ENCODE measurements around the gene CLIC6.

Gene CLIC6

DNA sequence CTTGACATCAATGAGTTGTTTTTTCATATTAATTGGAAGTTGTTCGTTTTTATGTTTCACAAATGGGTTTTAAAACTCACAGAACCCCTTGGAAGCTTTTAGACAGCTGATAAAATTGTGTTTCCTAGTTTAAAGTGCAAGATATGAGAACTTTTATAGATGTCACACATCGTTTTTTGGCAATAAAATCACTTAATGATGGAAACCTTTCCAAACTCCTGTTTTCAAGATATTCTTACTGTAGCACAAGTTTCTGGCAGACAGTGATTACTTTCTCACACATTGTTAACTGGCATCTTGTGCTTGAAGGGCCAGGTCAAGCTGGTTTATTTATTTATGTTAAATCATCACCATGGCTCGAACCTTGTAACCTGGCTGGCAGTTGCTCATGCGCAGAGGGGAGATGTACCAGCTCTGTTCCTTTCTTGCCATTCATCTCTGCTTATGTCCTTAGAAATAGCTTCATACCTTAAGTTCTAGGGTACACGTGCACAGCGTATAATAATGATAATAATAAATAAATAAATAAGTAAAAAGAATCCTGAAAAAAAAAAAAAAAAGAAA, 43.7 kb upstream of the CLIC6 start:
- TF ChIP-seq CEBPB (IDR thresholded peaks at IDR 0.05) (no peak), EP300 (IDR thresholded peaks at IDR 0.05; ENCODE audit: borderline replicate concordance) (no peak), CREB1 (IDR thresholded peaks at IDR 0.05; ENCODE audit: low read depth) (no peak), TCF12 (IDR thresholded peaks at IDR 0.05; ENCODE audit: low read depth) (no peak), YY1 (IDR thresholded peaks at IDR 0.05; ENCODE audit: low read depth) (no peak), TEAD4 (IDR thresholded peaks at IDR 0.05) (no peak), EGR1 (IDR thresholded peaks at IDR 0.05) (no peak), ZBTB7A (IDR thresholded peaks at IDR 0.05; ENCODE audit: low read depth) (no peak), TAF1 (IDR thresholded peaks at IDR 0.05; ENCODE audit: low read depth) (no peak), RAD21 (IDR thresholded peaks at IDR 0.05; ENCODE audit: low read depth) (no peak), NFIC (IDR thresholded peaks at IDR 0.05) (no peak), FOXM1 (IDR thresholded peaks at IDR 0.05; ENCODE audit: borderline replicate concordance, low read depth) (no peak)
- TF ChIP-seq, protein P1, sequence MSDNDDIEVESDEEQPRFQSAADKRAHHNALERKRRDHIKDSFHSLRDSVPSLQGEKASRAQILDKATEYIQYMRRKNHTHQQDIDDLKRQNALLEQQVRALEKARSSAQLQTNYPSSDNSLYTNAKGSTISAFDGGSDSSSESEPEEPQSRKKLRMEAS (IDR thresholded peaks at IDR 0.05), result no peak
- TF ChIP-seq, protein P2, sequence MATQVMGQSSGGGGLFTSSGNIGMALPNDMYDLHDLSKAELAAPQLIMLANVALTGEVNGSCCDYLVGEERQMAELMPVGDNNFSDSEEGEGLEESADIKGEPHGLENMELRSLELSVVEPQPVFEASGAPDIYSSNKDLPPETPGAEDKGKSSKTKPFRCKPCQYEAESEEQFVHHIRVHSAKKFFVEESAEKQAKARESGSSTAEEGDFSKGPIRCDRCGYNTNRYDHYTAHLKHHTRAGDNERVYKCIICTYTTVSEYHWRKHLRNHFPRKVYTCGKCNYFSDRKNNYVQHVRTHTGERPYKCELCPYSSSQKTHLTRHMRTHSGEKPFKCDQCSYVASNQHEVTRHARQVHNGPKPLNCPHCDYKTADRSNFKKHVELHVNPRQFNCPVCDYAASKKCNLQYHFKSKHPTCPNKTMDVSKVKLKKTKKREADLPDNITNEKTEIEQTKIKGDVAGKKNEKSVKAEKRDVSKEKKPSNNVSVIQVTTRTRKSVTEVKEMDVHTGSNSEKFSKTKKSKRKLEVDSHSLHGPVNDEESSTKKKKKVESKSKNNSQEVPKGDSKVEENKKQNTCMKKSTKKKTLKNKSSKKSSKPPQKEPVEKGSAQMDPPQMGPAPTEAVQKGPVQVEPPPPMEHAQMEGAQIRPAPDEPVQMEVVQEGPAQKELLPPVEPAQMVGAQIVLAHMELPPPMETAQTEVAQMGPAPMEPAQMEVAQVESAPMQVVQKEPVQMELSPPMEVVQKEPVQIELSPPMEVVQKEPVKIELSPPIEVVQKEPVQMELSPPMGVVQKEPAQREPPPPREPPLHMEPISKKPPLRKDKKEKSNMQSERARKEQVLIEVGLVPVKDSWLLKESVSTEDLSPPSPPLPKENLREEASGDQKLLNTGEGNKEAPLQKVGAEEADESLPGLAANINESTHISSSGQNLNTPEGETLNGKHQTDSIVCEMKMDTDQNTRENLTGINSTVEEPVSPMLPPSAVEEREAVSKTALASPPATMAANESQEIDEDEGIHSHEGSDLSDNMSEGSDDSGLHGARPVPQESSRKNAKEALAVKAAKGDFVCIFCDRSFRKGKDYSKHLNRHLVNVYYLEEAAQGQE (IDR thresholded peaks at IDR 0.05; ENCODE audit: low read depth), result no peak
- TF ChIP-seq, protein P3, sequence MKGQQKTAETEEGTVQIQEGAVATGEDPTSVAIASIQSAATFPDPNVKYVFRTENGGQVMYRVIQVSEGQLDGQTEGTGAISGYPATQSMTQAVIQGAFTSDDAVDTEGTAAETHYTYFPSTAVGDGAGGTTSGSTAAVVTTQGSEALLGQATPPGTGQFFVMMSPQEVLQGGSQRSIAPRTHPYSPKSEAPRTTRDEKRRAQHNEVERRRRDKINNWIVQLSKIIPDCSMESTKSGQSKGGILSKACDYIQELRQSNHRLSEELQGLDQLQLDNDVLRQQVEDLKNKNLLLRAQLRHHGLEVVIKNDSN (IDR thresholded peaks at IDR 0.05), result no peak

DNA sequence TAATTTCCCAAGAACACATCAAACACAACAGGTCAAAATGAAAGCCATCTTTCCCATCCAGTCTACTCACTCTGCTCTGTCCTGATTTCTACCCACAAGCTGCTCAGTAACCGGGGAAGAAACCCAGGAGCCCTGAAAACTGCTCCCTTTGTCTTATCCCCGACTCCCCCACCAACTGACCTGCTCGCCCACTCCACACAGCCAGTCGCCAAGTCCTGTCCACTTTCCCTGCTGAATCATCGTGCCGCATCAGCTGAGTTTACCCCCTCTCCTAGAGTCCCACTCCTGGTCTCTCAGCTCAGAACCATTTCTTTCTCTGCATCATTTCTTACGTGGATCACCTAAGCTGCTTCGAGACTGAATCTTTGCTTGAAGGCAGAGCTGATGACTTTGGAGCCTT, 42.7 kb upstream of the CLIC6 start:
- no peak for TF ChIP-seq FOXM1 (IDR thresholded peaks at IDR 0.05; ENCODE audit: borderline replicate concordance, low read depth)
- no peak for TF ChIP-seq EP300 (IDR thresholded peaks at IDR 0.05; ENCODE audit: borderline replicate concordance)
- TF ChIP-seq, protein P2 (IDR thresholded peaks at IDR 0.05; ENCODE audit: low read depth), result no peak
- no peak for TF ChIP-seq ZBTB7A (IDR thresholded peaks at IDR 0.05; ENCODE audit: low read depth)
- no peak for TF ChIP-seq CREB1 (IDR thresholded peaks at IDR 0.05; ENCODE audit: low read depth)
- TF ChIP-seq, protein P3 (IDR thresholded peaks at IDR 0.05), result no peak
- TF ChIP-seq, protein P1 (IDR thresholded peaks at IDR 0.05), result no peak
- no peak for TF ChIP-seq CEBPB (IDR thresholded peaks at IDR 0.05)

DNA sequence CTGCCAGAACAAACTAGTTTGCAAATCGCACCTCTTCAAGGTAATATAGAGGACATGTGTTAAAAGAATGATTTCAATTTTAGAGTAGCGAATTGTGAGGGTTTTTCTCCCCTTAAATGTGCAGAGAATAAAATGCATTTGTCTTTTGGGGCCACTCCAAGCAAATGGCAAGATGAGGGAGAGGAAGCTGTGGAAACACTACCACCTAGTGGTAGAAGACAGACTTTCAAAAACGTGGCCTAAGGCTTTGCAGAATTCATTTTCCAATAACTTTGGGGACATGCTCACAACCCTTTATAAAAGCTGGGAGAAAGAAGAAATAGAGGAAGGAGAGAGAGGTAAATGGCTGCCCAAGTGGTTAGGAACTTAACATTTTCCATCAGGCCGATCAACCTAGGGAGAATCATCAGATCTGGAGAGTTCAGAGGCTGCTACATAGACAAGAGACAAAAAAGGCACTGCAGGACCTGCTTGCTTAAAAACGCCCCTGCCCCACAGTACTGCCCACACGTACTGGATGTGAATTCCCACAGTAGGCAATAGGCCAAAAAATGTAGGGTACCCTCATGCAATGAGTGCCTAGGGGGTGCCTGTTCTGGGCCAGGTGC, 38.2 kb upstream of the CLIC6 start:
- TF ChIP-seq, protein P1 (IDR thresholded peaks at IDR 0.05), result no peak
- TF ChIP-seq RAD21 (IDR thresholded peaks at IDR 0.05; ENCODE audit: low read depth), result peak; percentile 92

DNA sequence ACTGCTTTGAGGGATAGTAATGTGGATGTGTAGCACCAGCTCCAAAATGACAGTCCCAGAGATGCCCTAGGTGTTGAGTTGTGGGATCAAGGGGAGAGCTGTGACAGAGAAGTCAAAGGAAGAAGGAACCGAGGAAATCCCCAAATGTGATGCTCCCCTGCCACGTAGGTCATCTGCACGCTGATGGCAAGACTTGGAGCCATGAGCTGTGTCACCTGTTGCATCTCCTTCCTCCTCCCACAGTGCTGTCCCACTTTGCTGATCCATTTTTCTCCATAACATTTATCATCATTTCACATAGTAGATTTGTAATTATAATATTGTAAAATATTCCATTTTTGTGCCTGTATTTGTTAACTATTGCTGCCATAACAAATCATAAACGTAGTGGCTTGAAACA, 36.3 kb upstream of the CLIC6 start:
- no peak for TF ChIP-seq TCF12 (IDR thresholded peaks at IDR 0.05; ENCODE audit: low read depth)
- TF ChIP-seq EP300 (IDR thresholded peaks at IDR 0.05; ENCODE audit: borderline replicate concordance), result no peak
- TF ChIP-seq ZBTB7A (IDR thresholded peaks at IDR 0.05; ENCODE audit: low read depth), result no peak
- no peak for TF ChIP-seq FOXM1 (IDR thresholded peaks at IDR 0.05; ENCODE audit: borderline replicate concordance, low read depth)

DNA sequence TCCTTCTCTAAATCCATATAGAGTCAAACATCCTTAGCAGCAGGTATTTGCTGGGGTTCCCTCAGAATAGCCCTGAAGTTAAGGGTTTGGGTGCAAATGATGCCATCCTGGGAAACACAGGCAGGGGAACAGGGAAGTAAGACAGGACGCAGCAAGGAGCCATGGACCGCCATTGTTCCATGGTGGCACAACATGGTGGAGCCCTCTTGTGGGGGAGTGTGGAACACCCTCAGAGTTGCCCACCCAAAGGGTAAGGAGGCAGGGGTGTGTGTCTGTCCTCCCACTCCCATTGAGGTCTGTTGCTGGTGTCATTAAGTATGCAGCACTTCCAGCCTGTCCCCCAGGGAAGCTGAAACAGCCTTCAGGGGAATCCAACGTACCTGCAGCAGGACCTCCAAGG, 33.5 kb upstream of the CLIC6 start:
- TF ChIP-seq RAD21 (IDR thresholded peaks at IDR 0.05; ENCODE audit: low read depth) (0 out of 2 replicates have a peak, but pooled peaks have one; percentile 25), EGR1 (IDR thresholded peaks at IDR 0.05) (no peak)

DNA sequence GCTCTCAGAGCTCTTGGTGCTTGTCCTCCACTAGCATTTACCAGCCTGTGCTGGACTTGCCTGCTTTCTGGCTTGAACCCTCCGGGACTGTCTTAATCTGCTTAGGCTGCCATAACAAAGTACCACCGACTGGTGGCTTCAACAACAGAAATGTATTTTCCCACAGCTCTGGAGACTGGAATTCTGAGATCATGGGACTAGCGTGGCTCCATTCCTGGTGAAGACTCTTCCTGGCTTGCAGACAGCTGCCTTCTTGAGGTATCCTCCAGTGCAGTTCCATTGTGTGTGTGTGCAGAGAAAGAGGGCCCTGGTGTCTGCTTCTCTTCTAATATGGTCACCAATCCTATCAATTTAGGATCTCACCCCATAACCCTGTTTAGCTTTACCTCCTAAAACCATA, 31.8 kb upstream of the CLIC6 start:
- TF ChIP-seq YY1 (IDR thresholded peaks at IDR 0.05; ENCODE audit: low read depth) (no peak), TAF1 (IDR thresholded peaks at IDR 0.05; ENCODE audit: low read depth) (no peak), RAD21 (IDR thresholded peaks at IDR 0.05; ENCODE audit: low read depth) (no peak), CEBPB (IDR thresholded peaks at IDR 0.05) (no peak)
